Gastrocnemius medialis (tissue), 4 donors: Measurements from ENCODE around the gene AP5S1. TPM values are rescaled to one million over a fixed set of nuclear protein-coding genes. Genes with fewer than 3 reads are reported as not detected.
A peak's percentile ranks its signal among the peaks of the same experiment; 100 is the strongest.

Source experiments
- ATAC-seq, 2 donors: fragments of 150-250 bp; one replicate each; pipeline ENCODE4 v1.9.1; 2016
- DNase-seq, 2 donors: peaks; one replicate each; pipeline ENCODE4 v3.0.0-alpha.2; 2019
- H3K27ac ChIP-seq, 4 donors: fragments of 200-600 bp; sonication (generic); 1 replicate in 1 of 4; 2 replicates in 3 of 4; pipeline ENCODE4 v1.5.1; 2016 to 2018; ENCODE audit warnings: mild to moderate bottlenecking in 2 of 4, moderate library complexity in 1 of 4
- H3K27me3 ChIP-seq, 3 donors: fragments of 200-600 bp; sonication (generic) in 2 of 3; 1 replicate in 1 of 3; 2 replicates in 2 of 3; pipeline versions ENCODE4 v1.5.1 to v1.6.0; 2016 to 2019; ENCODE audit warnings: mild to moderate bottlenecking in 1 of 3, moderate library complexity in 1 of 3
- H3K36me3 ChIP-seq, 2 donors: fragments of 200-600 bp; sonication (generic) in 1 of 2; one replicate each; pipeline ENCODE4 v1.5.1; 2017 to 2018
- H3K4me1 ChIP-seq, 2 donors: fragments of 200-600 bp; sonication (generic) in 1 of 2; one replicate each; pipeline ENCODE4 v1.5.1; 2016 to 2017; ENCODE audit warnings: mild to moderate bottlenecking in 2 of 2
- H3K4me3 ChIP-seq, 4 donors: fragments of 200-600 bp; sonication (generic) in 3 of 4; 1 replicate in 1 of 4; 2 replicates in 3 of 4; pipeline ENCODE4 v1.5.1; 2016 to 2019; ENCODE audit warnings: mild to moderate bottlenecking in 2 of 4
- H3K9me3 ChIP-seq, 3 donors: fragments of 200-600 bp; sonication (generic) in 2 of 3; 1 replicate in 1 of 3; 2 replicates in 2 of 3; pipeline ENCODE4 v1.5.1; 2016 to 2019
- CTCF ChIP-seq, 5 experiments: fragments of 450-650 bp in 3 of 5; fragments of 200-600 bp in 2 of 5; sonication (generic) in 2 of 5; IDR thresholded peaks in 4 of 5; conservative IDR thresholded peaks in 1 of 5; 1 replicate in 4 of 5; 2 replicates in 1 of 5; pipeline ENCODE4 v1.5.1; 2016 to 2019; ENCODE audit warnings: antibody characterized with exemption in 5 of 5, mild to moderate bottlenecking in 3 of 5, moderate library complexity in 3 of 5
- POLR2A ChIP-seq, 2 donors: fragments of 450-650 bp; IDR thresholded peaks; one replicate each; pipeline ENCODE4 v1.6.1; 2017; ENCODE audit warnings: antibody characterized with exemption in 2 of 2, mild to moderate bottlenecking in 2 of 2, moderate library complexity in 2 of 2
- in situ Hi-C, 4 donors: fragments of 200-750 bp; cut with MboI; loops; one replicate each; pipeline versions ENCODE4 v1.15.0 to v1.8.0; 2017; ENCODE audit warnings: low sequenced_read_pairs in 4 of 4
- intact Hi-C: fragments of 100-400 bp; cut with DNase I; formaldehyde crosslinking; loops from one replicate; pipeline ENCODE4 v1.15.1; 2023; ENCODE audit warnings: low total_unique reads
- total RNA-seq, 4 donors: library from RNA; depleted of rRNA; stranded (reverse); fragments of >200 nt; gene quantifications; one replicate each; pipeline versions ENCODE4 v1.1.0 to v1.2.3, GENCODE V29; 2016

AP5S1 gene
- total RNA-seq, 4 donors from 2014 or later = 11.6 to 20.9 (median 17.3) TPM

- Histone ChIP-seq H3K27ac (no peak overlapping the region), H3K36me3 (no peaks in the 10 kb centered on the region), H3K4me1 (peaks cover 40% of the 10 kb centered on the region in 2 donors), H3K9me3 (no peaks in the 10 kb centered on the region), H3K27me3 (peaks cover 0 to 2% (median 0%) of the 10 kb centered on the region in 3 donors), H3K4me3 (no peak overlapping the region)
- in situ Hi-C loops (no loop called here), intact Hi-C loops (no loop called here)
- TF ChIP-seq CTCF (IDR thresholded peaks at IDR 0.05 in 4 of 5, conservative IDR thresholded peaks at IDR 0.05 in 1 of 5) (no peak), POLR2A (IDR thresholded peaks at IDR 0.05) (no peak)
- no peak for ATAC-seq
- DNase-seq = no peak
Measured at GRCh38 chr20:3783068-3783489, 37.3 kb upstream of the AP5S1 start.

GRCh38 chr20:3783511-3784195 is 36.7 kb upstream of the AP5S1 start:
- Histone ChIP-seq H3K4me3 (no peak overlapping the region), H3K9me3 (no peaks in the 10 kb centered on the region), H3K27ac (peak overlapping the region in 1 of 4 donors; percentile 85), H3K36me3 (no peaks in the 10 kb centered on the region), H3K4me1 (peaks cover 36 to 38% of the 10 kb centered on the region in 2 donors), H3K27me3 (no peaks in the 10 kb centered on the region)
- in situ Hi-C loops (no loop called here), intact Hi-C loops (no loop called here)
- no peak for ATAC-seq
- no peak for TF ChIP-seq CTCF (IDR thresholded peaks at IDR 0.05 in 4 of 5, conservative IDR thresholded peaks at IDR 0.05 in 1 of 5)
- no peak for TF ChIP-seq POLR2A (IDR thresholded peaks at IDR 0.05)
- no peak for DNase-seq

- H3K36me3 ChIP-seq = no peaks in the 10 kb centered on the region
- no peak for ATAC-seq
- peak overlapping the region in 2 of 4 donors; percentile 65 to 68 for H3K4me3 ChIP-seq
- intact Hi-C loops (no loop called here), in situ Hi-C loops (no loop called here)
- H3K4me1 ChIP-seq = peaks cover 36 to 38% of the 10 kb centered on the region in 2 donors
- TF ChIP-seq CTCF (IDR thresholded peaks at IDR 0.05 in 4 of 5, conservative IDR thresholded peaks at IDR 0.05 in 1 of 5) (no peak), POLR2A (IDR thresholded peaks at IDR 0.05) (no peak)
- H3K27me3 ChIP-seq = no peaks in the 10 kb centered on the region
- no peaks in the 10 kb centered on the region for H3K9me3 ChIP-seq
- DNase-seq = no peak
- peak overlapping the region in 2 of 4 donors; percentile 27 to 85 for H3K27ac ChIP-seq
Measured at GRCh38 chr20:3784216-3784853, 36.0 kb upstream of the AP5S1 start.

- Histone ChIP-seq H3K4me1 (peaks cover 36 to 38% of the 10 kb centered on the region in 2 donors), H3K27ac (peak overlapping the region in 3 of 4 donors; percentile 76 to 85 (median 85)), H3K27me3 (no peaks in the 10 kb centered on the region), H3K9me3 (no peaks in the 10 kb centered on the region), H3K36me3 (no peaks in the 10 kb centered on the region), H3K4me3 (peak overlapping the region; percentile 65 to 68 (median 67))
- TF ChIP-seq CTCF (IDR thresholded peaks at IDR 0.05 in 4 of 5, conservative IDR thresholded peaks at IDR 0.05 in 1 of 5) = no peak
- no peak for TF ChIP-seq POLR2A (IDR thresholded peaks at IDR 0.05)
- intact Hi-C loops (loop anchor here (5.0 kb wide), 1 partner anchor 302 kb away; no protein-coding TSS in a partner anchor), in situ Hi-C loops (no loop called here)
- DNase-seq (no peak), ATAC-seq (no peak)
Measured at GRCh38 chr20:3784863-3785239, 35.5 kb upstream of the AP5S1 start.
